T-helper 1 cell treated with Interleukin-12 subunit alpha and Interleukin-12 subunit beta and Interleukin-4 antibody, amounts not matched to agents 30 ng/mL and 1 ng/mL, for 36 hours (primary cell): ENCODE results near the gene SCGN. TPM values are rescaled to one million over a fixed set of nuclear protein-coding genes. Genes with fewer than 3 reads are reported as not detected.

Experiments
- intact Hi-C: fragments of 100-400 bp; cut with micrococcal nuclease; formaldehyde crosslinking; loops from one replicate; pipeline ENCODE4 v1.15.1; 2024
- total RNA-seq: library from RNA; stranded (reverse); gene quantifications from 2 replicates; pipeline ENCODE4 v1.2.3, GENCODE V29; 2022

Gene SCGN
- total RNA-seq, 1 donor from 2014 or later = not detected

GRCh38 chr6:25640446-25640845, 11.6 kb upstream of the SCGN start:
- intact Hi-C loops = no loop called here

- intact Hi-C loops = no loop called here
These were observed 11.1 kb upstream of the SCGN start for GRCh38 chr6:25640891-25641290.

- intact Hi-C loops = no loop called here
These were observed 10.6 kb upstream of the SCGN start for GRCh38 chr6:25641377-25641776.

- intact Hi-C loops = no loop called here
These were observed 9.9 kb upstream of the SCGN start for GRCh38 chr6:25641940-25642666.

- intact Hi-C loops = no loop called here
These were observed 9.2 kb upstream of the SCGN start for GRCh38 chr6:25642667-25643328.

GRCh38 chr6:25645916-25646315, 6.1 kb upstream of the SCGN start:
- intact Hi-C loops = no loop called here

- intact Hi-C loops = no loop called here
These were observed 2.4 kb upstream of the SCGN start for GRCh38 chr6:25649611-25650010.

- intact Hi-C loops = no loop called here
These were observed 3.7 kb downstream of the SCGN start for GRCh38 chr6:25655723-25656122.

GRCh38 chr6:25659633-25660368, 7.8 kb downstream of the SCGN start:
- intact Hi-C loops = no loop called here

- intact Hi-C loops = no loop called here
These were observed 8.5 kb downstream of the SCGN start for GRCh38 chr6:25660512-25660911.

GRCh38 chr6:25661129-25661779, 9.2 kb downstream of the SCGN start:
- intact Hi-C loops = no loop called here

GRCh38 chr6:25665455-25665854, 13.4 kb downstream of the SCGN start:
- intact Hi-C loops = no loop called here

- intact Hi-C loops = no loop called here
These were observed 17.4 kb downstream of the SCGN start for GRCh38 chr6:25669413-25669812.

GRCh38 chr6:25670208-25670607, 18.2 kb downstream of the SCGN start:
- intact Hi-C loops = no loop called here

- intact Hi-C loops = no loop called here
These were observed 18.9 kb downstream of the SCGN start for GRCh38 chr6:25670793-25671513.

GRCh38 chr6:25671652-25672051, 19.6 kb downstream of the SCGN start:
- intact Hi-C loops = no loop called here

GRCh38 chr6:25675167-25675566, 23.2 kb downstream of the SCGN start:
- intact Hi-C loops = no loop called here

GRCh38 chr6:25676775-25677174, 24.8 kb downstream of the SCGN start:
- intact Hi-C loops = no loop called here

GRCh38 chr6:25681848-25682247, 29.8 kb downstream of the SCGN start:
- intact Hi-C loops = no loop called here

GRCh38 chr6:25682324-25682723, 30.3 kb downstream of the SCGN start:
- intact Hi-C loops = no loop called here

- intact Hi-C loops = no loop called here
These were observed 32.5 kb downstream of the SCGN start for GRCh38 chr6:25684565-25684964.
